OCI-LY3 (cell line): ENCODE results near the gene FERMT1.

Source experiments
- H2AFZ ChIP-seq: fragments of 200-600, 300-600 bp; shearing (Covaris generic); 2 replicates; pipeline ENCODE4 v1.6.0; 2014; ENCODE audit warnings: antibody characterized with exemption, low read depth, low read length
- H3K27ac ChIP-seq: fragments of 200-600, 300-600 bp; sonication (generic); 2 replicates; pipeline ENCODE4 v1.5.1; 2014; ENCODE audit warnings: mild to moderate bottlenecking, low read length, moderate library complexity, mixed read lengths
- H3K27me3 ChIP-seq: fragments of 200-600, 300-600 bp; sonication (generic); 2 replicates; pipeline ENCODE4 v1.6.1; 2014; ENCODE audit warnings: low read depth, low read length, mixed read lengths
- H3K36me3 ChIP-seq: fragments of 200-600, 300-600 bp; sonication (generic); replicated peaks from 2 replicates; pipeline ENCODE3; 2014; ENCODE audit warnings: low read depth, low read length, mixed read lengths
- H3K4me1 ChIP-seq: fragments of 300-600, 200-600 bp; sonication (generic); 2 replicates; pipeline ENCODE4 v1.6.1; 2014; ENCODE audit warnings: low read length, mixed read lengths
- H3K4me2 ChIP-seq: fragments of 200-600, 300-600 bp; sonication (generic); 2 replicates; pipeline ENCODE4 v1.6.1; 2014; ENCODE audit warnings: low read length, mixed read lengths
- H3K4me3 ChIP-seq: fragments of 300-600, 200-600 bp; sonication (generic); 2 replicates; pipeline ENCODE4 v1.5.1; 2014; ENCODE audit warnings: antibody characterized with exemption, mild to moderate bottlenecking, low read length, moderate library complexity
- H3K79me2 ChIP-seq: fragments of 300-600, 200-600 bp; shearing (Covaris generic); 2 replicates; pipeline ENCODE4 v1.6.1; 2014; ENCODE audit warnings: mild to moderate bottlenecking, low read length, mixed read lengths
- H3K9ac ChIP-seq: fragments of 300-600, 200-600 bp; shearing (Covaris generic); 2 replicates; pipeline ENCODE4 v1.6.0; 2014; ENCODE audit warnings: mild to moderate bottlenecking, low read length, moderate library complexity
- H3K9me3 ChIP-seq: fragments of 200-600, 300-600 bp; shearing (Covaris generic); 2 replicates; pipeline ENCODE4 v1.6.1; 2014; ENCODE audit warnings: low read length, mixed read lengths; ENCODE audit not compliant: insufficient read depth
- H4K20me1 ChIP-seq: fragments of 200-600, 300-600 bp; sonication (generic); 2 replicates; pipeline ENCODE4 v1.6.1; 2016; ENCODE audit warnings: low read length, mixed read lengths; ENCODE audit not compliant: insufficient read depth
- CTCF ChIP-seq: fragments of 200-600, 300-600 bp; sonication (generic); IDR thresholded peaks from 2 replicates; pipeline ENCODE4 v1.5.1; 2014; ENCODE audit warnings: antibody characterized with exemption, low read length, low read depth
- EZH2phosphoT487 ChIP-seq: fragments of 200-600 bp; shearing (Covaris generic); IDR thresholded peaks from 2 replicates; pipeline ENCODE4 v1.6.1; 2018; ENCODE audit warnings: antibody characterized with exemption, mixed run types, low read depth

Gene FERMT1

GRCh38 chr20:6165346-6165745, 42.5 kb upstream of the FERMT1 start:
- Histone ChIP-seq H3K9ac (no peak overlapping the region), H3K4me2 (no peak overlapping the region), H4K20me1 (no peaks in the 10 kb centered on the region; the same call in 1 of the 2 replicates), H3K36me3 (no peaks in the 10 kb centered on the region), H3K4me1 (no peaks in the 10 kb centered on the region), H3K27ac (no peak overlapping the region), H3K9me3 (no peaks in the 10 kb centered on the region), H3K79me2 (no peaks in the 10 kb centered on the region), H3K27me3 (peaks cover 43% of the 10 kb centered on the region), H3K4me3 (no peak overlapping the region), H2AFZ (no peak overlapping the region)
- TF ChIP-seq EZH2phosphoT487 (no peak), CTCF (no peak)

GRCh38 chr20:6164421-6165341, 41.9 kb upstream of the FERMT1 start:
- Histone ChIP-seq H4K20me1 (no peaks in the 10 kb centered on the region; the same call in 1 of the 2 replicates), H3K27me3 (peaks cover 41% of the 10 kb centered on the region), H3K9ac (no peak overlapping the region), H3K4me1 (no peaks in the 10 kb centered on the region), H3K27ac (no peak overlapping the region), H3K9me3 (no peaks in the 10 kb centered on the region), H2AFZ (no peak overlapping the region), H3K4me3 (no peak overlapping the region), H3K36me3 (no peaks in the 10 kb centered on the region), H3K79me2 (no peaks in the 10 kb centered on the region), H3K4me2 (no peak overlapping the region)
- TF ChIP-seq CTCF (no peak), EZH2phosphoT487 (no peak)

- no peak overlapping the region for H3K4me2 ChIP-seq
- no peaks in the 10 kb centered on the region for H3K79me2 ChIP-seq
- no peak overlapping the region for H2AFZ ChIP-seq
- H4K20me1 ChIP-seq: no peaks in the 10 kb centered on the region; the same call in 1 of the 2 replicates
- no peak overlapping the region for H3K4me3 ChIP-seq
- H3K4me1 ChIP-seq: no peaks in the 10 kb centered on the region
- peaks cover 38% of the 10 kb centered on the region for H3K27me3 ChIP-seq
- no peak overlapping the region for H3K27ac ChIP-seq
- no peaks in the 10 kb centered on the region for H3K36me3 ChIP-seq
- no peak overlapping the region for H3K9ac ChIP-seq
- no peaks in the 10 kb centered on the region for H3K9me3 ChIP-seq
- TF ChIP-seq CTCF: no peak
- no peak for TF ChIP-seq EZH2phosphoT487
These were observed 37.9 kb upstream of the FERMT1 start for GRCh38 chr20:6160736-6161135.

- peaks cover 17% of the 10 kb centered on the region for H3K27me3 ChIP-seq
- no peak overlapping the region for H3K4me3 ChIP-seq
- H2AFZ ChIP-seq: no peak overlapping the region
- no peaks in the 10 kb centered on the region for H3K36me3 ChIP-seq
- H4K20me1 ChIP-seq: no peaks in the 10 kb centered on the region
- H3K27ac ChIP-seq: no peak overlapping the region
- TF ChIP-seq EZH2phosphoT487 (no peak), CTCF (peak; percentile 60)
- no peaks in the 10 kb centered on the region for H3K79me2 ChIP-seq
- no peaks in the 10 kb centered on the region for H3K4me1 ChIP-seq
- no peak overlapping the region for H3K9ac ChIP-seq
- no peaks in the 10 kb centered on the region for H3K9me3 ChIP-seq
- no peak overlapping the region for H3K4me2 ChIP-seq
These were observed 34.5 kb upstream of the FERMT1 start for GRCh38 chr20:6157345-6157744.
